ENCODE measurements around the gene KRT35.

DNA sequence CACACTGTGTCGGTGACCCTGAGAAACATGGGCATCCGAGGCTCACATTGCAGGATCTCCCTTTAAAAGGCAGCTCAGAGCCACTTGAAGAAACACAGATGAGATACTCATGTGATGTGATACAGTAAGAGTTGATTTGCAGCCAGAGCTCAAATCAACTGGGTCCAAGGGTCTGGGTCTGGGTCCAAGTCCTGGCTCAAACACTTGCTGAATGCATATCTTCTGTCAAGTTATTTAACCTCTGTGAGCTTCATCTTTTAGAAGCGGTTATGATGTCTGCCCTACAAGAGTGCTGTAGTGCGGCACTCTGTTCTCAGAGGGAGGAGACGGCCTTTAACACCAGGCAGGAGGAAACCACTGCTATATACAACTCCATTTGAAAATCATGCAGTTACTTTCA lies 46.5 kb downstream of the KRT35 start:
- no peak for TF ChIP-seq POLR2AphosphoS5 (IDR thresholded peaks at IDR 0.05)
- no peak for TF ChIP-seq CTCF (IDR thresholded peaks at IDR 0.05)

All from stomach (tissue), 4 donors.